ENCODE measurements around the gene PKIG.

GRCh38 chr20:44646023-44646640 lies 63.8 kb downstream of the PKIG start:
- TF ChIP-seq EZH2 (IDR thresholded peaks at IDR 0.05; ENCODE audit: borderline replicate concordance, low read depth, low read length, poor library complexity, severe bottlenecking), result no peak
- TF ChIP-seq CTCF (conservative IDR thresholded peaks at IDR 0.05; ENCODE audit: low read depth, low read length), result no peak

Data from A673 (cell line).